Activated CD4-positive, CD25-positive, alpha-beta regulatory T cell treated with anti-CD3 and anti-CD28 coated beads, Interleukin-2, amount 50 U/mL, for 72 hours (primary cell): ENCODE data around the gene ZFC3H1.
"Not testable (repeated sequence)": the region's sequence is repeated elsewhere in the genome, so short reads cannot be mapped to it uniquely, and the experiment has no call there.

Experiments used
- DNase-seq: peaks from one replicate; pipeline ENCODE4 v3.0.0; 2021

ZFC3H1 gene, protein sequence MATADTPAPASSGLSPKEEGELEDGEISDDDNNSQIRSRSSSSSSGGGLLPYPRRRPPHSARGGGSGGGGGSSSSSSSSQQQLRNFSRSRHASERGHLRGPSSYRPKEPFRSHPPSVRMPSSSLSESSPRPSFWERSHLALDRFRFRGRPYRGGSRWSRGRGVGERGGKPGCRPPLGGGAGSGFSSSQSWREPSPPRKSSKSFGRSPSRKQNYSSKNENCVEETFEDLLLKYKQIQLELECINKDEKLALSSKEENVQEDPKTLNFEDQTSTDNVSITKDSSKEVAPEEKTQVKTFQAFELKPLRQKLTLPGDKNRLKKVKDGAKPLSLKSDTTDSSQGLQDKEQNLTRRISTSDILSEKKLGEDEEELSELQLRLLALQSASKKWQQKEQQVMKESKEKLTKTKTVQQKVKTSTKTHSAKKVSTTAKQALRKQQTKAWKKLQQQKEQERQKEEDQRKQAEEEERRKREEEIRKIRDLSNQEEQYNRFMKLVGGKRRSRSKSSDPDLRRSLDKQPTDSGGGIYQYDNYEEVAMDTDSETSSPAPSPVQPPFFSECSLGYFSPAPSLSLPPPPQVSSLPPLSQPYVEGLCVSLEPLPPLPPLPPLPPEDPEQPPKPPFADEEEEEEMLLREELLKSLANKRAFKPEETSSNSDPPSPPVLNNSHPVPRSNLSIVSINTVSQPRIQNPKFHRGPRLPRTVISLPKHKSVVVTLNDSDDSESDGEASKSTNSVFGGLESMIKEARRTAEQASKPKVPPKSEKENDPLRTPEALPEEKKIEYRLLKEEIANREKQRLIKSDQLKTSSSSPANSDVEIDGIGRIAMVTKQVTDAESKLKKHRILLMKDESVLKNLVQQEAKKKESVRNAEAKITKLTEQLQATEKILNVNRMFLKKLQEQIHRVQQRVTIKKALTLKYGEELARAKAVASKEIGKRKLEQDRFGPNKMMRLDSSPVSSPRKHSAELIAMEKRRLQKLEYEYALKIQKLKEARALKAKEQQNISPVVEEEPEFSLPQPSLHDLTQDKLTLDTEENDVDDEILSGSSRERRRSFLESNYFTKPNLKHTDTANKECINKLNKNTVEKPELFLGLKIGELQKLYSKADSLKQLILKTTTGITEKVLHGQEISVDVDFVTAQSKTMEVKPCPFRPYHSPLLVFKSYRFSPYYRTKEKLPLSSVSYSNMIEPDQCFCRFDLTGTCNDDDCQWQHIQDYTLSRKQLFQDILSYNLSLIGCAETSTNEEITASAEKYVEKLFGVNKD (N-terminal part only)

GRCh38 chr12:71663561-71664410 lies at the start of gene ZFC3H1, which contains the start of gene THAP2:
Gene ZFC3H1 (minus strand): TSS chr12:71663848. CDS start chr12:71663610, 238 bp downstream.
Gene THAP2 (plus strand): TSS chr12:71664301. CDS start chr12:71664510, 209 bp downstream.
- DNase-seq = peak; percentile 81

- DNase-seq = no peak
Measured at GRCh38 chr12:71710276-71711125, 46.9 kb upstream of the ZFC3H1 start.

GRCh38 chr12:71708658-71709057 lies 45.0 kb upstream of the ZFC3H1 start:
- no peak for DNase-seq

DNA sequence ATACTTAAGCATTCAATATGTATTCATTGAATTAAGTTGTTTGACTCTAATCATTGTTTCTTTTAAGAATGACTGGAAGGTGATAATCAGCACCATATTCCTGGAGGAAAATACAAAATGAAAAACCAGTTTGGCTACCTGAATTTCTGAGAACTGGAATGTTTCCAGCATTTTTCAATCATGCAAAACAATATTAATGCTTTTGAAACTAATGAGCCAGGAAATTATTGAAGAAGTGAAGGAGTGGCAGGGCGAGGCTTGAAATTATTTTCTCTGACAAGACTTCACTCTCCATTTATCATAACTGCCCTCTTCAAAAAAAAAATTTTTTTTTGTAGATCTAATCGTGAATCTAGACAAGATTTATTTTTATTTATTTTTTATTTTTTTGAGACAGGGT lies 41.3 kb upstream of the ZFC3H1 start:
- no peak for DNase-seq

- no peak for DNase-seq
Measured at GRCh38 chr12:71703206-71703605, 39.6 kb upstream of the ZFC3H1 start.

DNA sequence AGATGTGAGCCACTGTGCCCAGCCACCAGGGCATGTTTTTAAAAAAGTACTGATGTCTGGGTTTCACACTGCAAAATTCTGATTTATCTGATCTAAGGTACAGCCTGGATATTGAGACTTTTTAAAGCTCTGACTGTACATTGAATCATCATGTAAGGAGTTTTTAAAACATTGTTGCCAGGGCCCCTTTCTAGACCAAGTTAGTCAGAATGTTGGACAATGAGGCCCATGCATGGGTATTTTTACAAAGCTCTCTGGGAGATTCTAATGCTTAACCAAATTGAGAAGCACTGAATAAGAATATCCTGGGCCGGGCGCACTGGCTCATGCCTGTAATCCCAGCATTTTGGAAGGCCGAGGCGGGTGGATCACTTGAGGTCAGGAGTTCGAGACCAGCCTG lies 38.9 kb upstream of the ZFC3H1 start:
- no peak for DNase-seq

GRCh38 chr12:71702181-71702580 lies 38.5 kb upstream of the ZFC3H1 start:
- not testable (repeated sequence) for DNase-seq

GRCh38 chr12:71695782-71696181 lies 32.1 kb upstream of the ZFC3H1 start:
- no peak for DNase-seq

- no peak for DNase-seq
Measured at GRCh38 chr12:71694099-71694820, 30.6 kb upstream of the ZFC3H1 start.

GRCh38 chr12:71693651-71694050 lies 30.0 kb upstream of the ZFC3H1 start:
- DNase-seq = not testable (repeated sequence)

DNA sequence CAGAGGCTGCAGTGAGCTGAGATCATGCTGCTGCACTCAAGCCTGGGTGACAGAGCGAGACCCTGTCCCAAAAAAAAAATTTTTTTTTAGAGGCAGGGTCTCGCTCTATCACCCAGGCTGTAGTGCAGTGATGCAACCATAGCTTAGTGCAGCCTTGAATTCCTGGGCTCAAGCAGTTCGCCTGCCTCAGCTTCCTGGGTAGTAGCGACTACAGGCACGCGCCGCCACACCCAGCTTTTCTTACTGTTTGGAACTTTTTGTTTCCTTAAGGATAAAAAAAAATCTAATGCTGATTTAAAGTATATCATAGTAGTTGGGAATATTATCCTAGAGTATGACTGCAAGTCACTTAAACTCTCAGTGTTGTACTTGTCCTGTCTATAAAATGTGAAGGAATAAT lies 29.5 kb upstream of the ZFC3H1 start:
- DNase-seq = no peak

DNA sequence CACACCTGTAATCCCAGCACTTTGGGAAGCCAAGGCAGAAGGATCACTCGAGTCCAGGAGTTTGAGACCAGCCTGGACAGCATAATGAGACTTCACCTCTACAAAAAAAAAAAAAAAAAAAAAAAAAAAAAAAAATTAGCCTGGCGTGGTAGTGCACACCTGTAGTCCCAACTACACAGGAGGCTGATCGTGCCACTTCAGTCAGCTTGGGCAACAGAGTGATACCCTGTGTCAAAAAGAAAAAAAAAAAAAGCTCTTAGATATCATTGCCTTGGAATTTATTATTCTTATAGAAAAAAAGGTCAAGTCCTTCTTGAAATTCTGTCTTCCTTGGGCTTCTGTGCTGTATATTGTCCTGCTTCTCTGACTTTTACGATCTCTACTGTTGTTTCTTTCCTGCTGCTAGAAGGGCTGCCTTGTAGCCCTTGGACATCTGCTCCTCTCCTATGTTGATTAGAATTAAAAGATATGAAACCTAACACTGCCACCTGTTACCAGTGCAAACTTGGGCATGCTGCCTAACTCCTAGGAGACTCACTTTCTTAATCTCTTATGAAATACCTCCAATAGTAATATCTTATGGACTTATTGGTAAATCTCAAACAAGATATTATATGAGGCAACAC lies 28.0 kb upstream of the ZFC3H1 start:
- DNase-seq = no peak

- no peak for DNase-seq
Measured at GRCh38 chr12:71688961-71689570, 25.4 kb upstream of the ZFC3H1 start.

DNA sequence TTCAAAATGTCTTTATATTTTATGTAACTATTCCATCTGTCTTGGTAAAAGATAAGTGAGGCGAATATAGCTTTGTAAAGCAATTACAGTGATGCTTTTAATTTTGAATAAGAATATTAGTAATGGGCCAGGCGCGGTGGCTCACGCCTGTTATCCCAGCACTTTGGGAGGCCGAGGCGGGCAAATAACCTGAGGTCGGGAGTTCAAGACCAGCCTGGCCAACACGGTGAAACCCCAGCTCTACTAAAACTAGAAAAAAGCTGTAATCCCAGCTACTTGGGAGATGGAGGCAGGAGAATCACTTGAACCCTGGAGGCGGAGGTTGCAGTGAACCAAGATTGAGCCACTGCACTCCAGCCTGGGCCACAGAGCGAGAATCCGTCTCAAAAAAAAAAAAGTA lies 23.5 kb upstream of the ZFC3H1 start:
- DNase-seq = not testable (repeated sequence)

DNA sequence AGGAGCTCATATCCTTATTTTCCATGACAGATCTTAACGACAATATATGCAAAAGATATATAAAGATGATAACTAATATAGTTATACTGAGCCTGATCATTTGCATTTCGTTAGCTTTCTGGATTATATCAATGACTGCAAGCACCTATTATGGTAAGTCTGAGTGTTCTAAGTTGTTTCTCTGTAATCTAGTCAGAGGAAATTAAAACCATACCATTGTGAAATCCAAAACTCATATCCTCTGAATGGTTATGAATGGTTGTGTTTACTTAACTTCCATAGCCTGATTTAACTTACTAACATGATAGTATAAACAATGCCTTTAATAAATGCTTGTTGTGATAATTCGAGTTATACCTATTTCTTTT lies 23.0 kb upstream of the ZFC3H1 start:
- no peak for DNase-seq

DNA sequence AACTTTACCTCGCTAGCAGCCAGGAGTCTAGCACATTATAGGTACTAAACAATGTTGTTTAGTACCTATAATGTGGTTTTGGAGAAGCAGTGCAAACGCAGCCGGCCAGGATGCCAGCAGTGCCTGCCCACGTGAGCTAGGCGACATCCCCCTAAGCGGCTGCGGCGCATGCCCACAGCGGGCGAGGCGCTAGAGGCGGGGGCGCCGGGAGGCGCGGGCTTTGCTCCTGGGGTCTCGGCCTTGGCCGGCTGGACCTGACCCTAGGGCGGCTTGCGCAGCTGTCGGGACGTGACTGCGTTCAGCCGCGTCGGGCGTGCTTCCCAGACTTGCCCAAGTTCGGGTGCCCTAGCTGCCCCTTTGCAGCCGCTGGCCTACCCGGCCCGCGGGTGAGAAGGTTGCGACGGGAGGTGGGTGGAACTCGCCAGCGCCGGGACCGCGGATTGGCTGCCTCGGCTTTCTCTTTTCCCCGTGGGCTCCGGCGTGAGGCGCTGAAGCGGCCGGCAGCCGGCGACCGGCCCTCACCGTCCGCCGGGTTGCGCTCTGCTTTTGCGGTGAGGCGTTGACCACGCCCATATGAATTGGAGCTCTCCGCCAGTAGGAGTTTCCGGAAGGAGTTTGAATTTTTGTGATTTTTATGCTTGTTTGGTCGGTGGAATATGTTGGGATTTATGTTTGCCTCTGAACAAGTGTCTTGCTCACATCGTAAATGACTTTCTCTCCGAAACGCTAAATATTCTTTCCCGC lies 22.4 kb upstream of the ZFC3H1 start, which contains the start of gene TMEM19:
TSS of gene TMEM19 (plus strand) at position 169 of the 744 bp plus-strand sequence. CDS start 599 bp downstream, outside the sequence.
- DNase-seq = peak; percentile 82

GRCh38 chr12:71685312-71685906 lies 21.8 kb upstream of the ZFC3H1 start:
- DNase-seq = no peak

DNA sequence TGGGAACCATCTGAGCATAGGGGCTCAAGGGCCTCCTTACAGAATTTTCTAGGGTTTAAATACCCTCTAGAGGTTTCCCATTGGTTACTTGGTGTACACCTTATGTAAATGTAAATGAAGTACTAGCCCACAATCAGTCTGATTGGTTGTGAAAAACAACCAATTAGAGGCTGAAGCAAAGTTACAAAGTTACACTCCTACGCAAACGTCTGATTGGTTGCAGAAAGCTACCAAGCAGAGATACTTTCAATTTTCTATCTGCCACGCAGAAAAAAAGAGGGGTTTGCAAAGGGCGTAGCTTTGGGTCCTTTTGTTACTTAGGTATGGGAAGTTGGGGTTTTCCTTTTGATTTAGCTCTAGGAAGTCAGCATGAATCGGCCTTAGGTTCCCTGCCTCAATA lies 20.4 kb upstream of the ZFC3H1 start:
- no peak for DNase-seq
